GM12864 (cell line): Measurements from ENCODE around the gene KMO.

Experiments used
- DNase-seq: peaks from one replicate; pipeline ENCODE4 v3.0.0-alpha.2; 2011; ENCODE audit warnings: low read depth
- H3K4me3 ChIP-seq: 2 replicates; pipeline ENCODE4 v1.5.1; 2011; ENCODE audit warnings: mild to moderate bottlenecking, low read depth, low read length, control low read depth
- TF ChIP-seq, protein P1 (sequence below): IDR thresholded peaks from 2 replicates; pipeline ENCODE4 v1.5.1; 2011; ENCODE audit warnings: low read depth, mild to moderate bottlenecking, moderate library complexity, low read length, control low read depth, inconsistent platforms; ENCODE audit errors: missing control alignments

KMO gene

DNA sequence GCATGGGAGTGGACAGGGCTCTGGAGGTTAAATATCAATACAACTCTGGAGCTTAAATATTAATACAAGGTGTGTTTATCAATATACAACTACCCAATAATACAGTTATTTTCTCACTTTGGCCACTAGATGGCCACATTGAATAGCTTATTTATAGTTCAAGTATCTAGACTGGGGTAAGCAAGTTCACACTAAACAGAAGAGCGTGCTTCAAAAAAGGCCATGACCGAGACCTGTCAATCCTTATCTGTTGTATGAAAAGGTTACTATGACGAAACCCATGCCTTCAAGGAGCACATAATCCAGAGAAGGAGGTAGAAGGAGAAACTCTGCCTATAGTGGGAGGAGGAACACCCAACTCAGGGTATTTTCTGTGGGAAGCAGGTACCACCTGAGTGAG lies 78.9 kb downstream of the KMO start:
- TF ChIP-seq, protein P1, sequence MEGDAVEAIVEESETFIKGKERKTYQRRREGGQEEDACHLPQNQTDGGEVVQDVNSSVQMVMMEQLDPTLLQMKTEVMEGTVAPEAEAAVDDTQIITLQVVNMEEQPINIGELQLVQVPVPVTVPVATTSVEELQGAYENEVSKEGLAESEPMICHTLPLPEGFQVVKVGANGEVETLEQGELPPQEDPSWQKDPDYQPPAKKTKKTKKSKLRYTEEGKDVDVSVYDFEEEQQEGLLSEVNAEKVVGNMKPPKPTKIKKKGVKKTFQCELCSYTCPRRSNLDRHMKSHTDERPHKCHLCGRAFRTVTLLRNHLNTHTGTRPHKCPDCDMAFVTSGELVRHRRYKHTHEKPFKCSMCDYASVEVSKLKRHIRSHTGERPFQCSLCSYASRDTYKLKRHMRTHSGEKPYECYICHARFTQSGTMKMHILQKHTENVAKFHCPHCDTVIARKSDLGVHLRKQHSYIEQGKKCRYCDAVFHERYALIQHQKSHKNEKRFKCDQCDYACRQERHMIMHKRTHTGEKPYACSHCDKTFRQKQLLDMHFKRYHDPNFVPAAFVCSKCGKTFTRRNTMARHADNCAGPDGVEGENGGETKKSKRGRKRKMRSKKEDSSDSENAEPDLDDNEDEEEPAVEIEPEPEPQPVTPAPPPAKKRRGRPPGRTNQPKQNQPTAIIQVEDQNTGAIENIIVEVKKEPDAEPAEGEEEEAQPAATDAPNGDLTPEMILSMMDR, result peak; percentile 55
- DNase-seq, result peak; percentile 37
- no peak overlapping the region for H3K4me3 ChIP-seq

DNA sequence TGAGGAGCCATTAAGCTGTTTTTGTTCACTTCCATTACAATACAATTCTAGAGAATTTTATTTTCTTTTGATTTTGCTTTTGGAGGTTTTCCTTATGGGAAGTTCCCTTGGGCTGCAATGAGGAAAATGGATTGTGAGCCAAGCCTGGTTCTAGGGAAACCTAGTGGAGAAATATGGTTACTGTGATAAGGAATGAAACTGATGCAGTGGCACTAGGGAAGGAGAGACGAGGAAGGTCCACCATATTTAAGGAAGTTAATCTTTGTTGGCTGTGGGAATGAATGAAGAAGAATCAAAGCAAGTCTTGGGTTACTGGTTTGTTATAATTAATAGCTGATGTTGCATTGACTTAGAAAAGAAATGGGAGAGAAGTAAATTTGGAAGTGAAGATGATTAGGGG lies 79.6 kb downstream of the KMO start:
- no peak overlapping the region for H3K4me3 ChIP-seq
- TF ChIP-seq, protein P1, result no peak
- DNase-seq, result no peak

DNA sequence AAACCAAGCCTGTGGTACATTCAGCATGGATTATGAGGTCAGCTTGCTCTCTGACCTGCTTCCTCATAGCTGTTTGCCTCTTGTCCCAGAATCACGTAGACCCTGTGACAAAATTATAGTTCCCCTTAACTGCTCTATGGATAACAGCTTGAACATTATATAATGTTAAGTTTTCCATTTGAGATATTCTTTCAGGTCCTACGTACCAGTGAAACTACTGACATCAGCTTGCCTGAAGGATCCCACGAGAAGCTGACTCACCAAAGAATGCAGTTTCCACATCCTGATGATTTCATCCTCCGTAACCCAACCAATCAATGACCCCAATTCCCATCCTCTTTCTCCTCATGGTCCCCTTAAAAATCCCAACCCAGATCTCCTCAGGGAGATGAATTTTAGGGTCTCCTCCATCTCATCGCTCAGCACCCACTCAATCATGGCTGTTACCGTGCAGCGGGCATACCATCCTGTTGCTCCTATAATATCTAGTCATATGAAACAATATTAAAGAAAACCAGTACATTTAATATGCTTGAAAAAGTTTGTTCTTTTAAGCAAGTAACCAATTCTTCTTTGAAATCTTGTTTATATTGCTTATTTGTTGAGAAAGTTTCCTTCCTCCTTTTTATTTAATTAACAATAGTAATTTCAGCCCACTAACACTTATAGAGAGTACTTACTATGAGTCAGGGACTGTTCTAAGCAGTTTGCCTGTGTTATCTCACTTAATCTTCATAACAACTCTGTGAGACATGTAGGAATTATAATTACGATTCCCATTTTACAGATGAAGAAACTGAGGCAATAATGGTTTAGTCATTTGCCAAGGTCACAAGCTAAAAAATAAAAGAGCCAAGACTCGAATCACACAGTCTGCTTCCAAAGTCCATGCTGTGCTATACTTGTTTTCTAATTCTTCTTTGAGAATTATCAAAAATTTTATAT lies 80.6 kb downstream of the KMO start:
- DNase-seq, result no peak
- TF ChIP-seq, protein P1, result no peak
- no peak overlapping the region for H3K4me3 ChIP-seq

DNA sequence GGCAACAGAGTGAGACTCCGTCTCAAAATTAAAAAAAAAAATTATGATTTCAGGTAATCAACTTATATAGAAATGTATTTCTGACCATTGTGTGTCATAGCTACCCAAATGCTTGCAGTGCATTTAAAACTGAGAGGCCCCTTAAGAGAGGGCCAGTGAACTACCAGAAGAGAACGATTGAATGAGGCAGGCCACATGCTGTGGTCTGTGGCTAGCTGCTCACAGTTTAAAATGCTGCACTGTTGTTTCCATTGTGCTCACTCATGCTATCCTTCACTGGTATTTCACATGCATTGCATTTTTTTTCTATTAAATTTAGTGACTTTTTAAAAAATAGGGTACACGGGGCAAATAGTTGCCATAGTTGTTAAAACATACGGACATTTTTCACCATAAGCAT lies 82.0 kb downstream of the KMO start:
- TF ChIP-seq, protein P1, result no peak
- no peak overlapping the region for H3K4me3 ChIP-seq
- DNase-seq, result no peak

DNA sequence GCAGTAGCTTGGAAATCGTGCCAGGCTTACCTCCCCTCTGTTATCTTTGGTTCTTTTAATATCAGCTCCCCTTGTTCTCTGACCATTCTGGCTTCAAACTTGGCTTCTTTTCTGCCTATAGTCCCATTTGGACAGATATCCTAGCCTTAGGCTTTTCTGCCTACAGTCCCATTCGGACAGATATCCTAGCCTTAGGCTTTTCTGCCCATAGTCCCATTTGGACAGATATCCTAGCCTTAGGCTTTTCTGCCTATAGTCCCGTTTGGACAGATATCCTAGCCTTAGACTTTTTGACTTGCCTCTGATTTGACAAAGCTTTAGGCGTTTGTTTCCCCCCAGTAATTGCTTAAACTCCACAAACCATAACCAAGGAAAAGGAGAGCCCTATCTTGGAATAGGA lies 82.4 kb downstream of the KMO start:
- H3K4me3 ChIP-seq, result no peak overlapping the region
- DNase-seq, result no peak
- TF ChIP-seq, protein P1, result no peak

DNA sequence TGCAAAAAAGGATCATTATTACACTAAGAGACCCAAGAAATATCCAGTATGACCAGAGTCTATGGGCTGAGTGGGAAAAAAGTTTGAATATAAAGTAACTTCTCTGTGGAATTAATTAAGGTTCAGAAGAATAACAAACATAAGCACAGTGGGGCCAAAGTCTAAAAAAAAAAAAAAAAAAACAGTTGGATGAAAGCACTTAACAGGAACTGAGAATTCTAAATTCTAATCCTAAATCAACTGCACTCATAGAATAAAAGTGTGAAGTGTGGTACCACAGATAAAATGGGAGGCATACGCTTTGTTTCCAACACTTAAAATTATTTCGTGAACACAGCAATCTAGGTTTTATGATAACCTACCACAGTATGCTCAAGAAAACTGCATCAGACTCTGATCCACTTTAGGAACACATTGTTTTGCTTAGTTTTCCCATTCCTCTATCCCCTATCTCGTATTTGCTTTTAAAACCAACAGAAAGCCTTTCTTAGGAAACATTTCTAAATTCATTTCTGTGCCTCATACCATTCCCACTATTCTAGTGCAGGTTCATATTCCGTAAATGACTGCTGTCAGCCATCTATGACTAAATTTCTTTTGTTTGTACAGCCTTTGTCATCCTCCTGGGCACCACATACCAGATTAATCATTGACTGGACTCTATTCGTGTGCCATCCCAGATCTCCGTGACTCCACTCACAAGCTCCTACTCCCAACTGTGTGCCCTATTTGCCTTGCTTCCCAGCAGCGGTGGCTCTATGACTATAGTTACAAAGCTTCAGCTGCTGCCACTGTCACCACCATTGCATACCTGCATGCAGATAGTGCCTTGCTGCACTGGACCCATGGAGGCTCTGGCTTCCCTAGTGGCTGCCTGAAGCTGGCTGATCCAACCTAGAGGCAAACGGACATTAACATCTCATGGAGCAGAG lies 83.1 kb downstream of the KMO start:
- no peak overlapping the region for H3K4me3 ChIP-seq
- TF ChIP-seq, protein P1, result no peak
- DNase-seq, result no peak
